DMS153 treated with DMSO at 0.1 percent for 48 hours (cell line): Measurements from ENCODE around the gene TEF.

ENCODE experiments used
- DNase-seq: peaks from one replicate; lab custom pipeline; 2025; ENCODE audit not compliant: unreplicated experiment; lab: John Stamatoyannopoulos, UW

Gene TEF

DNA sequence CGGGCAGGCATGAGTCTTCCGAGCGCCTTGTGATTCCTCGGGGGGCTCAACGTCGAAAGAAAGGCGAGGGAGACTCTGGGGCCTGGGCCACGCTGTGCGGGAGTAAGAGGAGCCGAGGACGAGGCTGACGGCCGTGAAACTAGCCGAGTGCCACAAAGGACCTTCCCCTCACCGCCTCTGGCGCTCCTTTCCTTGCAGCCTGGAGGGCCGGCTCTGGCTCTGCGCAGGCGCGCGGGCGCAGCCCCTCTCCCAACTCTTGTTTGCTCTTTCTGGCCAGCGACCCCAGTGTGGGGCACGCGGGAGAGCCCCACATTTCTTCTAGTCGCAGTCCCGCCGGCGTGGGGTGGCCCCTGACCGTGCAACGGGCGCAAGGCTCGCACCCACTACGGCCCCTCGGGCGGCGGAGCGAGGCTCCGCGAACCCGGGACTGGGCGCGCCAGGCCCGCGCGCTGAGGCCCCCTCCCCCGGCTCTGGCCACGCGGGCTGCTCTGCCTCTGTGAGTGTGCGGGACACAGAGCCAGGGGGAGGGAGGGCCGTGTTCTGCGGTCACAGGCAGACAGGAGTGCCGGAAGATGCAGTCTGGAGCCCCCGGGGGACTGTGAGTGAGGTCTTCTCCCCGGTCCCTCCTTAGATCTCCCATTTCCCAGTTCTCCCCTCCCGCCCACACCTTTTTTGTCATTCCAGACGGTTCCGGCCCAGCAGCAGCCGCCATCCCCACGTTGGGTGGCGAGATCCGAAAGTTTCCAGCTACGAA is 65.9 kb downstream of the TEF start:
- DNase-seq = peak; percentile 11

- peak; percentile 98 for DNase-seq
These were observed 66.6 kb downstream of the TEF start for GRCh38 chr22:41448189-41448808.
